Measurements from ENCODE around the gene SLC4A3.

SLC4A3 gene

DNA sequence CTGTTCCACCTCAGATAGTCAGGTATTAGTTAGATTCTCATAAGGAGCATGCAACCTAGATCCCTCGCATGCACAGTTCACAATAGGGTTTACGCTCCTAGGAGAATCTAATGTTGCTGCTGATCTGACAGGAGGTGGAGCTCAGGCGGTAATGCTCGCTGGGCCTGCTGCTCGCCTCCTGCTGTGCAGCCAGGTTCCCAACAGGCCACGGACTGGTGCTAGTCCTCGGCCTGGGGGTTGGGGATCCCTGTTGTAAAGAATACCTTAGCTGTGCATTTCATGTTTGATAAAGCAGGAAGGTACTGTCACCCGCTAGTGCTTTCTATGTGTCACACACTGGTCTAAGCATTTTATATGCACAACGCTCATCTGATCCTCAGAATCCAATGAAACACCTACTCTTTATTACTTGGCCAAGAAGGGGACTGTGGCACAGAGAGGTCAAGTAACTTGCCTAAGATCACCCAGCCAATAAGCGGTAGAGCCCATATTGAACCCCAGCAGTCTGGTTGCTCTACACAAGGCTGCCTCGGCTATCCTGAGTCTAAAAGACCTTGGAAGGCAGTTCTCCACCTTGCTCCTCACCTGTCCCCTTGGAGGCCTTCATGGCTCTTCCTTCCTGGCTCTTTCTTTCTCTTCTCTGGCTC is 35.8 kb downstream of the SLC4A3 start:
- DNase-seq (ENCODE audit: low read depth in 1 of 2, low spot score in 1 of 2), result no peak
- in situ Hi-C loops (cut with HindIII; ENCODE audit: low pct_unique_long_range_greater_than_20kb, low sequenced_read_pairs), result no loop called here
- no peak for TF ChIP-seq JUND (IDR thresholded peaks at IDR 0.05; ENCODE audit: low read depth)

- TF ChIP-seq JUND (IDR thresholded peaks at IDR 0.05; ENCODE audit: low read depth), result no peak
- DNase-seq (ENCODE audit: low read depth in 1 of 2, low spot score in 1 of 2), result no peak
- in situ Hi-C loops (cut with HindIII; ENCODE audit: low pct_unique_long_range_greater_than_20kb, low sequenced_read_pairs), result no loop called here
Measured at GRCh38 chr2:219664041-219664440, 36.6 kb downstream of the SLC4A3 start.

GRCh38 chr2:219664944-219665343 is 37.5 kb downstream of the SLC4A3 start:
- no peak for TF ChIP-seq JUND (IDR thresholded peaks at IDR 0.05; ENCODE audit: low read depth)
- no peak for DNase-seq (ENCODE audit: low read depth in 1 of 2, low spot score in 1 of 2)
- in situ Hi-C loops (cut with HindIII; ENCODE audit: low pct_unique_long_range_greater_than_20kb, low sequenced_read_pairs), result no loop called here

- DNase-seq (ENCODE audit: low read depth in 1 of 2, low spot score in 1 of 2), result no peak
- in situ Hi-C loops (cut with HindIII; ENCODE audit: low pct_unique_long_range_greater_than_20kb, low sequenced_read_pairs), result no loop called here
- no peak for TF ChIP-seq JUND (IDR thresholded peaks at IDR 0.05; ENCODE audit: low read depth)
Measured at GRCh38 chr2:219665926-219666325, 38.5 kb downstream of the SLC4A3 start.

GRCh38 chr2:219668316-219668715 is 40.9 kb downstream of the SLC4A3 start:
- DNase-seq (ENCODE audit: low read depth in 1 of 2, low spot score in 1 of 2), result no peak
- in situ Hi-C loops (cut with HindIII; ENCODE audit: low pct_unique_long_range_greater_than_20kb, low sequenced_read_pairs), result no loop called here
- no peak for TF ChIP-seq JUND (IDR thresholded peaks at IDR 0.05; ENCODE audit: low read depth)

DNA sequence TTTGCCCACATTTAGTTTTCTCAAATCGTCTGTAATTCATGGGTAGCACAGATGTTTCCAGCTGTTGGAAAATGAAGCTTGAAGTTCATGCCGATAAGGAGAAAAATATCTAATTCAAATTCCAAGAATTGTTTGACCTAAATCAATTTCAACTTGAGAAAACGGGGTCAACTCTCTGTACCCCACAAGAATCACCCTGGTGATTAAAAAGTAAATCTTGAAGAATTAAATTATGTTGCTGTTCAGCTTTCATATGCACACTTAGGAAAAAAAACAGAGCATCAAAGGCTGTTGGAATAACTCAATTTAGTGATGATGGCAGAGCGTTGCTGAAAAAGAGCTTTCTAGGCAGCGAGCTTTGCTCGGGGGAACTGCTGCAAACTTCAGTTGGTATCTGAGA is 43.0 kb downstream of the SLC4A3 start:
- in situ Hi-C loops (cut with HindIII; ENCODE audit: low pct_unique_long_range_greater_than_20kb, low sequenced_read_pairs), result no loop called here
- no peak for DNase-seq (ENCODE audit: low read depth in 1 of 2, low spot score in 1 of 2)
- TF ChIP-seq JUND (IDR thresholded peaks at IDR 0.05; ENCODE audit: low read depth), result no peak

- no peak for TF ChIP-seq JUND (IDR thresholded peaks at IDR 0.05; ENCODE audit: low read depth)
- no peak for DNase-seq (ENCODE audit: low read depth in 1 of 2, low spot score in 1 of 2)
- in situ Hi-C loops (cut with HindIII; ENCODE audit: low pct_unique_long_range_greater_than_20kb, low sequenced_read_pairs), result no loop called here
Measured at GRCh38 chr2:219671279-219671678, 43.8 kb downstream of the SLC4A3 start.

GRCh38 chr2:219672406-219672805 is 45.0 kb downstream of the SLC4A3 start:
- in situ Hi-C loops (cut with HindIII; ENCODE audit: low pct_unique_long_range_greater_than_20kb, low sequenced_read_pairs), result no loop called here
- DNase-seq (ENCODE audit: low read depth in 1 of 2, low spot score in 1 of 2), result no peak
- no peak for TF ChIP-seq JUND (IDR thresholded peaks at IDR 0.05; ENCODE audit: low read depth)

DNA sequence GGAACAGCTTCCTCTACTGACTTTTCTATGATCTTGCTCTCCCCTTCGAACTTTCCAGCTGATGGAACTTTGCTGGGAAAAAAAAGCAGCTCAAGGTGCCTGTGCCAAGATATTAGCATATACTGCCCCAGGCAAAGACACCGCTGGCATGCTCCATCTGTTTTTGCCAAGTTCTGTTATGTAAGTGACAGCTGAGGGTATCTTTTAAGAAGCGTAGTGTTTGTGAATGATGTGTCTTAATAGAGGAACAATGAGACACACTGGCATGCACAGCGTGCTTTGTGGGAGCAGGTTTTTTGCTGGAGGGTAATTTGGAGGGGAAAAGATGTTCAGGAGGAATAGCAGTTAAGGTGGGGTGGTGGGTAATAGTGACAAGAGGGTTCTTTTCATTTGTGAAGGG is 47.8 kb downstream of the SLC4A3 start:
- no peak for DNase-seq (ENCODE audit: low read depth in 1 of 2, low spot score in 1 of 2)
- no peak for TF ChIP-seq JUND (IDR thresholded peaks at IDR 0.05; ENCODE audit: low read depth)
- in situ Hi-C loops (cut with HindIII; ENCODE audit: low pct_unique_long_range_greater_than_20kb, low sequenced_read_pairs), result no loop called here

DNA sequence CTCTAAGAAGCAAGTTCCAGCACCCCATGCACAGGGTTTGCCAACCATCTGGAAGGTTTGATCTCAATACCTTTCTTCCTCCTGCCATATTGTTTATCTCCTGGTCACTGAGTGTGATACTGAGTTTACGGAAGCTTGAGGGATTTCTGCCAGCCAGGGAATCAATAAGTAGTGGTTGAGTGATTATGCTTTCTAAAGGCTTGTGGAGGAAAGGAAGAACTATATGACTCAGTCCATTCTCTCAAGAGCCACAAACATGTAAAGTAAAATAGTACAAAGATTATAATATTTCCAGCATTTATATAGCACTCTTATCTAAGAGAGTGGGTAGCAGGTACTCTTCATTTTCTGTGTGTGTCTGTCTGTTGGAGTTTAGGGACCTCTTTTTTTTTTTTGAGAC is 49.2 kb downstream of the SLC4A3 start:
- DNase-seq (ENCODE audit: low read depth in 1 of 2, low spot score in 1 of 2), result no peak
- in situ Hi-C loops (cut with HindIII; ENCODE audit: low pct_unique_long_range_greater_than_20kb, low sequenced_read_pairs), result no loop called here
- TF ChIP-seq JUND (IDR thresholded peaks at IDR 0.05; ENCODE audit: low read depth), result no peak

GRCh38 chr2:219679041-219679440 is 51.6 kb downstream of the SLC4A3 start:
- TF ChIP-seq JUND (IDR thresholded peaks at IDR 0.05; ENCODE audit: low read depth), result no peak
- in situ Hi-C loops (cut with HindIII; ENCODE audit: low pct_unique_long_range_greater_than_20kb, low sequenced_read_pairs), result no loop called here
- no peak for DNase-seq (ENCODE audit: low read depth in 1 of 2, low spot score in 1 of 2)

DNA sequence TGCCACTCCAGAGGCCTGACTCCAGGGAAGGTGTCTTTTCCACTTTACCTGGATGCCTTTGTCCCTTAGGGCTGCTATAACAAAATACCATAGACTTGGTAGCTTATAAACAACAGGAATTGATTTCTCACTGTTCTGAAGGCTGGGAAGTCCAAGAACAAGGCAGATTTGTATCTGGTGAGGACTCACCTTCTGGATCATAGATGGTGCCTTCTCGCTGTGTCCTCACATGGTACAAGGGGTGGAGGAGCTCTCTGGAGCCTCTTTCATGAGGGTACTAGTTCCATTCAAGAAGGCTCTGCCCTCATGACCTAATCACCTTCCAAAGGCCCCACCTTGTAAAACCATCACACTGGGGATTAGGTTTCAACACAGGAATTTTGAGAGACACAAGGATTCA is 52.1 kb downstream of the SLC4A3 start:
- DNase-seq (ENCODE audit: low read depth in 1 of 2, low spot score in 1 of 2), result no peak
- no peak for TF ChIP-seq JUND (IDR thresholded peaks at IDR 0.05; ENCODE audit: low read depth)
- in situ Hi-C loops (cut with HindIII; ENCODE audit: low pct_unique_long_range_greater_than_20kb, low sequenced_read_pairs), result no loop called here

GRCh38 chr2:219680958-219681693 is 53.7 kb downstream of the SLC4A3 start:
- TF ChIP-seq JUND (IDR thresholded peaks at IDR 0.05; ENCODE audit: low read depth), result no peak
- DNase-seq (ENCODE audit: low read depth in 1 of 2, low spot score in 1 of 2), result no peak
- in situ Hi-C loops (cut with HindIII; ENCODE audit: low pct_unique_long_range_greater_than_20kb, low sequenced_read_pairs), result no loop called here
